H1 (cell line): ENCODE data around the gene SFTPB. TPM values are rescaled to one million over a fixed set of nuclear protein-coding genes. Genes with fewer than 3 reads are reported as not detected.

Experiments
- CTCF ChIA-PET: fragments of 300-600 bp; sonication (Branson Sonifier 250); formaldehyde crosslinking; loops from one replicate; lab custom pipeline; 2021; ENCODE audit not compliant: partially characterized antibody; lab: Charles Lee
- POLR2A ChIA-PET: fragments of 300-600 bp; sonication (Branson Sonifier 250); formaldehyde crosslinking; loops from one replicate; lab custom pipeline; 2021; ENCODE audit warnings: inconsistent platforms; ENCODE audit not compliant: partially characterized antibody; lab: Charles Lee
- DNase-seq, 2 experiments: peaks; one replicate each; pipeline versions ENCODE4 v3.0.0 to v3.0.0-alpha.2; 2010 to 2022; ENCODE audit warnings: low spot score in 2 of 2, low read depth in 1 of 2, mixed read lengths in 1 of 2
- FAIRE-seq: peaks from 2 replicates; lab custom pipeline; 2011; peaks lifted over from hg19 to GRCh38; lab: Jason Lieb, UNC
- H2AFZ ChIP-seq: 2 replicates; pipeline ENCODE4 v1.8.1; 2012; ENCODE audit warnings: low read length, inconsistent platforms
- H2AK5ac ChIP-seq: 2 replicates; pipeline ENCODE4 v1.6.1; 2013; ENCODE audit warnings: low read depth, low read length
- H2BK120ac ChIP-seq: replicated peaks from 2 replicates; pipeline ENCODE3; 2013; ENCODE audit warnings: low read depth, low read length, inconsistent platforms
- H2BK12ac ChIP-seq: 2 replicates; pipeline ENCODE4 v1.6.1; 2013; ENCODE audit warnings: low read depth, low read length
- H2BK15ac ChIP-seq: 2 replicates; pipeline ENCODE4 v1.6.1; 2013; ENCODE audit warnings: low read length
- H2BK20ac ChIP-seq: 2 replicates; pipeline ENCODE4 v1.6.1; 2013; ENCODE audit warnings: low read length
- H2BK5ac ChIP-seq: 2 replicates; pipeline ENCODE4 v1.6.1; 2013; ENCODE audit warnings: low read depth, low read length
- H3K14ac ChIP-seq: 2 replicates; pipeline ENCODE4 v1.6.1; 2013; ENCODE audit warnings: inconsistent platforms; ENCODE audit not compliant: insufficient read length
- H3K18ac ChIP-seq: 2 replicates; pipeline ENCODE4 v1.6.1; 2013; ENCODE audit warnings: low read length; ENCODE audit errors: extremely low read depth
- H3K23ac ChIP-seq: 2 replicates; pipeline ENCODE4 v1.6.1; 2013; ENCODE audit warnings: inconsistent platforms; ENCODE audit not compliant: insufficient read length
- H3K23me2 ChIP-seq: 2 replicates; pipeline ENCODE4 v1.6.1; 2013; ENCODE audit warnings: low read depth, low read length
- H3K27ac ChIP-seq: 2 replicates; pipeline ENCODE4 v1.6.1; 2011; ENCODE audit warnings: low read depth, low read length, inconsistent platforms
- H3K27me3 ChIP-seq, 4 experiments: replicated peaks in 1 of 4; 1 replicate in 1 of 4; 2 replicates in 3 of 4; pipeline versions ENCODE4 v1.6.1 to v1.8.1; 2011 to 2013; ENCODE audit warnings: low read length in 3 of 4, mild to moderate bottlenecking in 3 of 4, inconsistent platforms in 2 of 4, mixed read lengths in 2 of 4, moderate library complexity in 1 of 4; ENCODE audit not compliant: control insufficient read depth in 3 of 4, insufficient read depth in 3 of 4; ENCODE audit errors: extremely low read depth in 1 of 4
- H3K36me3 ChIP-seq, 4 experiments: 2 replicates each; pipeline versions ENCODE4 v1.6.1 to v1.8.1; 2011 to 2013; ENCODE audit warnings: mild to moderate bottlenecking in 4 of 4, low read length in 3 of 4, moderate library complexity in 2 of 4, control low read depth in 1 of 4, inconsistent platforms in 1 of 4; ENCODE audit not compliant: insufficient read depth in 4 of 4, control insufficient read depth in 2 of 4
- H3K4ac ChIP-seq: replicated peaks from 2 replicates; pipeline ENCODE3; 2013; ENCODE audit warnings: low read length, low read depth, mixed read lengths, inconsistent platforms; ENCODE audit not compliant: insufficient read length
- H3K4me1 ChIP-seq, 4 experiments: replicated peaks in 1 of 4; 1 replicate in 1 of 4; 2 replicates in 3 of 4; pipeline versions ENCODE4 v1.6.1 to v1.8.1; 2011 to 2013; ENCODE audit warnings: low read length in 3 of 4, inconsistent platforms in 2 of 4, mixed read lengths in 1 of 4; ENCODE audit not compliant: insufficient read depth in 4 of 4, control insufficient read depth in 3 of 4
- H3K4me2 ChIP-seq, 2 experiments: 2 replicates each; pipeline versions ENCODE4 v1.6.1 to v1.8.1; 2011 to 2013; ENCODE audit warnings: low read depth in 2 of 2, low read length in 2 of 2, control low read depth in 1 of 2, inconsistent platforms in 1 of 2, mild to moderate bottlenecking in 1 of 2; ENCODE audit not compliant: insufficient read depth in 1 of 2
- H3K4me3 ChIP-seq, 4 experiments: fragments of 200-600, 300-600 bp in 1 of 4; sonication (generic), shearing (Covaris generic), sonication (Bioruptor Twin) in 1 of 4; 2 replicates each; pipeline versions ENCODE4 v1.5.1 to v1.8.1; 2011 to 2016; ENCODE audit warnings: low read length in 4 of 4, low read depth in 3 of 4, control low read depth in 2 of 4, inconsistent platforms in 2 of 4, mild to moderate bottlenecking in 2 of 4, mixed read lengths in 1 of 4, moderate library complexity in 1 of 4; ENCODE audit not compliant: insufficient read depth in 2 of 4; ENCODE audit errors: extremely low read depth in 1 of 4
- H3K56ac ChIP-seq: replicated peaks from 2 replicates; pipeline ENCODE3; 2013; ENCODE audit warnings: low read depth, mild to moderate bottlenecking, mixed read lengths, low read length, inconsistent platforms; ENCODE audit not compliant: insufficient read length
- H3K79me1 ChIP-seq: 2 replicates; pipeline ENCODE4 v1.6.1; 2013; ENCODE audit warnings: low read depth, low read length, control low read depth
- H3K79me2 ChIP-seq, 2 experiments: 2 replicates each; pipeline versions ENCODE4 v1.6.1 to v1.8.1; 2012 to 2013; ENCODE audit warnings: low read length in 2 of 2, mild to moderate bottlenecking in 2 of 2, inconsistent platforms in 1 of 2; ENCODE audit not compliant: insufficient read depth in 2 of 2, control insufficient read depth in 1 of 2
- H3K9ac ChIP-seq, 4 experiments: replicated peaks in 1 of 4; 1 replicate in 1 of 4; 2 replicates in 3 of 4; pipeline versions ENCODE4 v1.6.1 to v1.8.1; 2011 to 2013; ENCODE audit warnings: low read depth in 3 of 4, low read length in 3 of 4, control low read depth in 2 of 4, mild to moderate bottlenecking in 2 of 4, moderate library complexity in 2 of 4, inconsistent platforms in 1 of 4; ENCODE audit errors: extremely low read depth in 1 of 4
- H3K9me3 ChIP-seq, 2 experiments: 2 replicates each; pipeline versions ENCODE4 v1.6.1 to v1.8.1; 2012 to 2013; ENCODE audit warnings: mild to moderate bottlenecking in 2 of 2, moderate library complexity in 2 of 2, control low read depth in 1 of 2, inconsistent platforms in 1 of 2, low read depth in 1 of 2, low read length in 1 of 2, mixed read lengths in 1 of 2; ENCODE audit not compliant: insufficient read depth in 2 of 2
- H4K20me1 ChIP-seq, 2 experiments: replicated peaks in 1 of 2; 2 replicates each; pipeline versions ENCODE3 to v1.8.1; 2011 to 2013; ENCODE audit warnings: inconsistent platforms in 2 of 2, low read length in 2 of 2, mild to moderate bottlenecking in 1 of 2; ENCODE audit not compliant: insufficient read depth in 2 of 2, control insufficient read depth in 1 of 2
- H4K5ac ChIP-seq: 2 replicates; pipeline ENCODE4 v1.6.1; 2013; ENCODE audit warnings: low read length, low read depth, mixed read lengths, inconsistent platforms; ENCODE audit not compliant: insufficient read length
- H4K8ac ChIP-seq: 2 replicates; pipeline ENCODE4 v1.8.0; 2013; ENCODE audit warnings: mild to moderate bottlenecking, moderate library complexity, low read length, inconsistent platforms; ENCODE audit not compliant: insufficient read depth; ENCODE audit errors: extremely low read depth
- H4K91ac ChIP-seq: replicated peaks from 2 replicates; pipeline ENCODE3; 2013; ENCODE audit warnings: low read length, mixed read lengths, inconsistent platforms; ENCODE audit not compliant: insufficient read length
- ASH2L ChIP-seq: fragments of 200-600, 300-600 bp; sonication (generic); IDR thresholded peaks from one replicate; pipeline ENCODE4 v1.7.1; 2017; ENCODE audit warnings: low read length
- CBX5 ChIP-seq: fragments of 300-800, 300-1000 bp; sonication (generic); IDR thresholded peaks from 2 replicates; pipeline ENCODE4 v1.7.1; 2016; ENCODE audit warnings: antibody characterized with exemption, low read length, low read depth
- CREB1 ChIP-seq: IDR thresholded peaks from 2 replicates; pipeline ENCODE4 v1.6.1; 2012; ENCODE audit warnings: inconsistent platforms
- CTBP2 ChIP-seq: IDR thresholded peaks from 2 replicates; pipeline ENCODE4 v1.7.0; 2011; ENCODE audit warnings: borderline replicate concordance, mild to moderate bottlenecking, moderate library complexity, mixed read lengths, low read length; ENCODE audit not compliant: insufficient read depth, insufficient read length
- FOSL1 ChIP-seq: IDR thresholded peaks from 2 replicates; pipeline ENCODE4 v1.6.1; 2011; ENCODE audit warnings: mild to moderate bottlenecking, low read depth, low read length, moderate library complexity; ENCODE audit not compliant: insufficient read depth
- HDAC6 ChIP-seq: IDR thresholded peaks from one replicate; pipeline ENCODE4 v1.7.1; 2012; ENCODE audit warnings: low read depth, mild to moderate bottlenecking, inconsistent platforms, low read length, moderate library complexity
- JUN ChIP-seq: IDR thresholded peaks from 2 replicates; pipeline ENCODE4 v1.6.1; 2011; ENCODE audit warnings: low read depth, mild to moderate bottlenecking, improper control_type of control experiment, low read length
- JUND ChIP-seq: IDR thresholded peaks from 2 replicates; pipeline ENCODE4 v1.6.1; 2011; ENCODE audit warnings: mild to moderate bottlenecking, improper control_type of control experiment, low read length
- NANOG ChIP-seq: IDR thresholded peaks from 2 replicates; pipeline ENCODE4 v1.6.1; 2011; ENCODE audit warnings: low read length, low read depth, mild to moderate bottlenecking, inconsistent platforms; ENCODE audit not compliant: insufficient read depth, poor library complexity, severe bottlenecking
- POLR2AphosphoS5 ChIP-seq: IDR thresholded peaks from 2 replicates; pipeline ENCODE4 v1.6.1; 2011; ENCODE audit warnings: low read depth, low read length
- SIN3A ChIP-seq, 2 experiments: IDR thresholded peaks in 1 of 2; conservative IDR thresholded peaks in 1 of 2; 2 replicates each; pipeline ENCODE4 v1.6.1; 2011 to 2012; ENCODE audit warnings: low read length in 2 of 2, improper control_type of control experiment in 1 of 2, low read depth in 1 of 2, mild to moderate bottlenecking in 1 of 2
- SIRT6 ChIP-seq: IDR thresholded peaks from one replicate; pipeline ENCODE4 v1.7.1; 2012; ENCODE audit warnings: low read length, inconsistent platforms
- WGBS, 2 experiments: shearing (Covaris generic) in 1 of 2; methylation state at CpG; one replicate each; pipeline versions ENCODE4 v1.1.6 to v1.1.7; 2013 to 2015; ENCODE audit warnings: low lambda C conversion rate in 2 of 2, mixed read lengths in 2 of 2, inconsistent platforms in 1 of 2, low coverage in 1 of 2, missing lambda C conversion rate in 1 of 2; ENCODE audit not compliant: insufficient replicate concordance in 2 of 2, insufficient coverage in 1 of 2, insufficient read length in 1 of 2; ENCODE audit errors: extremely low coverage in 1 of 2, missing lambda C conversion rate in 1 of 2; 5-methylcytosine and 5-hydroxymethylcytosine counted together
- polyA plus RNA-seq, 7 experiments: library from polyadenylated mRNA; depleted of rRNA in 3 of 7; stranded (reverse) in 5 of 7; unstranded in 2 of 7; fragments of >200 nt in 5 of 7; fragments of 200-250 nt in 2 of 7; gene quantifications; 1 replicate in 5 of 7; 2 replicates in 1 of 7; 4 replicates in 1 of 7; pipeline versions ENCODE4 v1.2.1 to v1.2.3, GENCODE V29; 2011 to 2013; ENCODE audit warnings: missing spikeins in 2 of 7, mixed read lengths in 2 of 7
- total RNA-seq: library from RNA; stranded (reverse); fragmentation: NEBNext Ultra II Directional; extraction: Animal tissue kit (Norgen Biotek cat#: 25700); gene quantifications from 2 replicates; pipeline ENCODE4 v1.2.1, GENCODE V29; 2021

SFTPB gene
- total and polyA plus RNA-seq, 2 of the 8 experiments (the other 6 are each of a cell fraction or from before 2014, with no cell fraction given) = not detected

DNA sequence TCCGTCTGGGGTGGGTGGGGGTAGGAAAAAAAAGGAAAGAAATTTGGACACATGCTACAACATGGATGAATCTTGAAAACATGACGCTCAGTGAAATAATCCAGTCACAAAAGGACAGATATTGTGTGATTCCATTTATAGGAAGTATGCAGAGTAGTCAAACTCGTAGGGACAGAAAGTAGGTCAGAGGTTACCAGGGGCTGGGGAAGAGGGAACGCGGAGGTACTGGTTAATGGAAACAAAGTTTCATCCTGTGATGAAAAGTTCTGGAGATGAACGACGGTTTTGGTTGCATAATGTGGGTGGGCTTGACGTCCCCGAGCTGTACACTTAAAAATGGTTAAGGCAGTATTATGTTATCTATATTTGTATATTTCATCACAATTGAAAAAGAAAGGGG lies 4.5 kb upstream of the SFTPB start:
- no peak for DNase-seq
- no peak overlapping the region for H3K23ac ChIP-seq
- 86% methylated on average over 9 of the region's 9 CpGs; no CpG with 5 or more reads in 1 of the 2 experiments for WGBS, 2 experiments
- H2AK5ac ChIP-seq = no peak overlapping the region
- H3K4me1 ChIP-seq = peaks cover 0 to 2% (median 0%) of the 10 kb centered on the region in 4 experiments; a peak in 3 of 7 replicates
- H3K4me3 ChIP-seq = no peak overlapping the region
- no peak overlapping the region for H3K18ac ChIP-seq
- no peaks in the 10 kb centered on the region for H3K79me2 ChIP-seq
- no peak overlapping the region for H4K5ac ChIP-seq
- H2AFZ ChIP-seq = no peak overlapping the region
- H3K27ac ChIP-seq = no peak overlapping the region
- H3K27me3 ChIP-seq = no peaks in the 10 kb centered on the region
- no peak overlapping the region for H3K56ac ChIP-seq
- H4K8ac ChIP-seq = no peak overlapping the region; the same call in 1 of the 2 replicates
- no peak overlapping the region for H3K14ac ChIP-seq
- TF ChIP-seq POLR2AphosphoS5 (no peak), ASH2L (no peak), JUND (no peak), CTBP2 (no peak), SIRT6 (no peak), FOSL1 (no peak), NANOG (no peak), SIN3A (conservative IDR thresholded peaks at IDR 0.05 in 1 of 2, IDR thresholded peaks at IDR 0.05 in 1 of 2; ENCODE audit: low read depth in 1 of 2, low read length in 2 of 2) (no peak), CREB1 (no peak), JUN (no peak), HDAC6 (no peak), CBX5 (no peak)
- TF ChIP-seq, all 59 proteins: peak for 0
- Histone ChIP-seq H4K91ac (no peak overlapping the region), H2BK20ac (no peak overlapping the region), H3K4me2 (no peak overlapping the region), H3K4ac (no peak overlapping the region), H2BK12ac (no peak overlapping the region), H3K23me2 (no peaks in the 10 kb centered on the region), H2BK5ac (no peak overlapping the region), H3K79me1 (no peaks in the 10 kb centered on the region), H2BK120ac (no peak overlapping the region), H4K20me1 (peaks cover 0 to 3% of the 10 kb centered on the region in 2 experiments), H2BK15ac (no peak overlapping the region), H3K36me3 (no peaks in the 10 kb centered on the region), H3K9me3 (no peaks in the 10 kb centered on the region), H3K9ac (no peak overlapping the region)
- CTCF ChIA-PET = interaction anchor here (1.1 kb wide), 1 partner anchor 23 kb away, joined by 3 read pairs; no protein-coding TSS in a partner anchor
- no peak for FAIRE-seq
- POLR2A ChIA-PET = interaction anchor here (1.4 kb wide), 1 partner anchor 9 kb away, joined by 3 read pairs; no protein-coding TSS in a partner anchor
